HG02571 (cell line): ENCODE measurements around the gene KIF11.
A peak's percentile ranks its signal among the peaks of the same experiment; 100 is the strongest.

ENCODE experiments used
- ATAC-seq: cut with Tn5 transposase; IDR thresholded peaks from one replicate; pipeline ENCODE4 v1.9.1; 2021; ENCODE audit warnings: mild to moderate bottlenecking, moderate library complexity; ENCODE audit not compliant: unreplicated experiment

KIF11 gene

DNA sequence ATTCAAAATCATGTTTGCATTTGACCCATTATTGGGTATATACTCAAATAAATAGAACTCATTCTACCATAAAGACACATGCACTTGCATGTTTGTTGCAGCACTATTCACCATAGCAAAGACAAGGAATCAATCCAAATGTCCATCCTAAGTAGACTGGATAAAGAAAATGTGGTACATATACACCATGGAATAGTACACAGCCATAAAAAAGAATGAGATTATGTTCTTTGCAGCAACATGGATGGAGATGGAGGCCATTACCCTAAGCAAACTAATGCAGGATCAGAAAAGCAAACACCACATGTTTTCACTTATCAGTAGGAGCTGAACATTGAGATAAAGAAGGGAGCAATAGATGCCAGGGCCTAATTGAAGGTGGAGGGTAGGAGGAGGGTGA, 84.8 kb downstream of the KIF11 start:
- no peak for ATAC-seq

DNA sequence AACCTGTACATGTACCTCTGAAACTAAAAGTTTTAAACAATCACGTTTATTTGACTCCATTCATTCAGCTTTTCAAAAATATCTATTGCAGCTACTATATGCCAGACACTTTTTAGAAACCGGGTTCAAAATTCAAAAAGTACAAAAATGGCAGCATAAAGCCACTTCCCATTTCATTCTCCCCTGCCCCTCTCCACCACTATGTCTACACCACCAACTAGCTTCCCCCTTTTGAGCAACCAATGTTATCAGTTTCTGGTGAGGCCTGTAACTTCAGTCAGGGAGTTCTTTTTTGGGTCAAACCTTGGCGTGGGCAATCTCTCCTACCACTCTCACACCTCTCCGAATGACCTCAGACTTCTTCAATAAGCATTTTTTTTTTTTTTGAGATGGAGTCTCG, 85.3 kb downstream of the KIF11 start:
- ATAC-seq = no peak

DNA sequence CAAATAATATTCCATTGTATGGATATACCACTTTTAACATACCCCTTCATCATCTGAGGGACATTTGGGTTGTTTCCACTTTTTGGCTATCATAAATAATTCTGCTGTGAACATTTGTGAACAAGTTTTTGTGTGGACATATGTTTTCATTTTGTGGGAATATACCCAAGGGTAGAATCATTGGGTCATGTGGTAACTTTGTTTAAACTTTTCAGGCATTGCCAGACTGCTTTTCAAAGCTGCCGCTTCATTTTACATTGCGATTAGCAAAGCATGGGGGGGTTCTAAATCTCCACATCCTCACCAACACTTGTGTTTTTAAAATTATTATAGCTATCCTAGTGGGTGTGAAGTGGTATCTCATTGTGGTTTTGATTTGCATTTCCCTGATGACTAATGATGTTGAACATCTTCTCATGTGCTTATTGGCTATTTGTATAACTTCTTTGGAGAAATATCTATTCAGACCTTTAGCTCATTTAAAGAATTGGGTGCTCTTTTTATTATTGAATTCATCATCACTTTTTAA, 88.4 kb downstream of the KIF11 start:
- no peak for ATAC-seq

DNA sequence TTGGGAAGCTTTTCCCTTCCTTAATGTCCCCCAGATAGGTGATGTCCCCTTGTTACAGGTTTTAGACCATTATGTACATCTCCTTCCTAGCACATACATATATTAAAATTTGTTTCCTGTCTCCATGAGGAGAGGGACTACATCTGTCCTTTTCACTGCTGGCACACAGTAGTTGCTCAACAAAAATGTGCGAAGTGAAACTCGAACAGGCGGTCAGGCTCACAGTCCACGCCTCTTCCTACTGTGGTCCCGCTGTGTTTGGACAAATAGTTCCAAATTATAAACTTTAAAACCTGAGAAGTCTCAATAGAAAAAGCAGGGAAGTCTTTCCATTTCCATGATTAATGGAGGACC, 95.6 kb downstream of the KIF11 start:
- no peak for ATAC-seq

DNA sequence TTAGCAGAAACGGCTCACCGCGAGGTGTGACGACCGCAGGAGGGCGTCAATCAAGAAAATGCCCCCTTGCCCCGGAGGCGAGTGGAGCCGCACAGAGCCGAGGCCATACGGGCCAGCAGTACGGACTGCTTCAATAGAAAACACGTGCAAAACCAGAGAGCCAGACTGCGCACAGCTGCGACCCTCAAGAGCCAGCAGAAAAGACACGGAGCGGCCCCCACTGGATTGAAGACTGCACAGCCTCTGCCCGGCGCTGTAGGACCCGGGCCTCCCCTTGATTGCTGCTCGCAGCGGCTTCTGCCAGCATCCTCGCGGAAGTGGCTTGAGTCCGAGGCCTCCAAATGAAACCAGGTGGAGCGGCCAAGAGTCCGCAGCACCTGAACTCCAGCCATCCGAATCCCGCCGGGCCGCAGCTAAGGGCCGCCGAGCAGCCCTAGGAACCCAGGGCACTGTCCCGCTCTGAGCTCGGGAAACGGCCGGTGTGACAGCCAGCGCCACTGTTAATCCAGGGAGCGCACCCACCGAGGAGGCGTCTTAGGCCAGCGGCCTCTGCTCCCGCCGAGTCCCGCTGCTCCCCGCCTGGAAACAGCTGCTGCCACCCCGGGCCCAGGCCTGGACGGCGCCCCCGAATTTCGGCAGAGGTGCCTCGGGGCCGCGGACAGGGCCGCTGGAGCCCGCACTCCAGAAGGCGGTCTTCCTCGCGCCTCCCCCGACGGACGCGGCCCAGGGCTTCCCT, 96.2 kb downstream of the KIF11 start:
- peak; percentile 31 for ATAC-seq

DNA sequence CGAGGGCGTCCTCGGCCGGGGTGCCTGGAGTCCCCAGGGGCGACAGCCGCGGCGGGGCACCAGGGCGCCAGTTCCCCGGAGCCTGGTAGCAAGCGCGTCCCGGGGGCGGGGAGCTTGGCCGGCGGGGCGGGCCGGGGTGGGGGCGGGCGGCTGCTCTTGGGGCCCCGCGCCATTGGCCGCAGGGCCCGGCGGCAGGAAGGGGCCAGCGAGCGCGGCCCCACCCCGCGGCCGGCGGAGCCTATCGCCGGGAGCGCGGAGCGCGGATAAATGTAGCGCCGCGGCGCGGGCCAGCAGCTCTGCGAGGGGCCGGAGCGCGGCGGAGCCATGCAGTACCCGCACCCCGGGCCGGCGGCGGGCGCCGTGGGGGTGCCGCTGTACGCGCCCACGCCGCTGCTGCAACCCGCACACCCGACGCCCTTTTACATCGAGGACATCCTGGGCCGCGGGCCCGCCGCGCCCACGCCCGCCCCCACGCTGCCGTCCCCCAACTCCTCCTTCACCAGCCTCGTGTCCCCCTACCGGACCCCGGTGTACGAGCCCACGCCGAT, 96.8 kb downstream of the KIF11 start, which contains the start of gene HHEX:
Gene HHEX, plus strand, starts transcription at position 293 of the 548 bp plus-strand sequence. Its CDS starts 32 bp downstream, at position 325.
- peak; percentile 62 for ATAC-seq

DNA sequence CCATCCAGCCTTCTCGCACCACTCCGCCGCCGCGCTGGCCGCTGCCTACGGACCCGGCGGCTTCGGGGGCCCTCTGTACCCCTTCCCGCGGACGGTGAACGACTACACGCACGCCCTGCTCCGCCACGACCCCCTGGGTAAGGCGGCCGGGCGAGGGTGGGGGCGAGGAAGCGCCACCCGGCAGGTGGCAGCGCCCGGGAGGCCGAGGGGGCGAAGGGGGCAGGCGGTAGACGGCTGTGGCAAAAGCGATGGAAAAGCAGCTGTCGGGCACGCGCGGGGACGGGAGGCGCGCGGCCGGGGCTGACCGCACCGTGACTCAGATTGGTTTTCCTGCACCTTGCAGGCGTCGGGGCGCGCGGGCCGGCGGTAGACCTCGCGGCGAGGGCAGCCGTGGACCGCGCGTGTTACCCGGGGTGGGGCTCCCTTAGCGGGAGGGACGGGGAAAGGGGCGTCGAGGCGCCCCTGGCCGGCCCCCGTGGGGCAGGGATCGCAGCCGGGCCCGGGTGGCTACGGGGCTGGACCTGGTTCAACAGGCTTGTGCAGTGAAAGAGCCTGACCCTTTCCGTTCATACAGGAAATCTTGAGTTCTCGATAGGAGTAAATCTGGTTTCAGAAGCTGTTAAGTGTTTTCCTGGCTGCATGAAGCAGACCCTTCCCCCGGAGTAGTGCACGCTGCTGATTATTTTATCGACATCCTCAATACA, 97.4 kb downstream of the KIF11 start:
- peak; percentile 24 for ATAC-seq

DNA sequence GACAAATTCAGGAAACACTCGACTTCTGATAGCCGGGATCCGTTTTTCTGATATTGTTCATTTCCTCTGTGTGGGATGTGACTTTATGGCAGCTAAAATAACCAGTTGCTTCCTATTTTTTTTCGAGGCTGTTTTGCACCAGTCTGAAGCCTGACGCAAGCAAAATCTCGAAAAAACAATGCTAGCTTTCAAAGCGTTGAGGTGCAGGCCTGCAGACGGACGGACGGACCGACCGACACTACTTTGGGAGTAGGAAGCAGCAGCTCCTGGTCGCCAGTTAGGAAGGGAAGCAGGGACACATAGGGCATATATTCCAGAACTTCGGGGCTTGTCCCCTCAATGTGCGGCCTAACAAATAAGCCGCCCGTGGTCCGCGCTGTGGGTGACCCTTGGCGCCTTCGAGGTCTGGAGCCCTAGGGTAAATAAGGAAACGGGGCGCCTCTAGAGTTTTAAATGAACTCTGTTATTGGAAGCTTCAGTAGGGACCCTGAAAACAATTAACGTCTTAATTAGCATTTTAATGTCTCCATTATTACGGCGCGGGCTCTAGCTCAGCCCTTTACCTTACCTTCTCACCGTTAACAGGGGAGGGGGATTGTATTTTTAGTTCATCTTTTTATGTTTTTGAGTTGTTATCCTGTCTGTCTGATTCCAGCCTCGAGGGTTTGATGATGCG, 98.1 kb downstream of the KIF11 start:
- ATAC-seq = no peak

DNA sequence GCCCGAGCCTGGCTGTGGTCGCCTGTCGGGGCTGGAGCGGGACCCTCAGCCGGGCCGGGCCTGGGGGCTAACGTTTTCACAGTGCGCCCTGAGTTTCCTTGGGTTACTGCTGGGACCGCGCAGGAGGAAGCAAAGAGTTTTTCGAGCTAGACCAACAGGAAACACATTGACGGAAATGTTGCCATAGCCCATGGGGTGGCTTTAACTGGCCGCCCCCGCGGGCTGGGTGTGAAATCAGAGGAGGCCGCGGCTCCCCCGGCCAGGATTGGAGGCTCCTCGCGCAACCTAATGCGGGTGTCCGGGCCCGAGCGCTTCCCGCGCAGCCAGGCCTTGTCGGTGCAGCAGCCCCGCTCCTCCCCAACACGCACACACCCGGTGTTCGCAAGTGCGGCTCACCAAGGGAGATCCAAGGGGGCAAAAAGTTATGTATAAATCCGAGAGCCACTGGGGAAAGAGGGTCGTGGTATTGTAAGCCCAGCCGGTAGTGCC, 98.7 kb downstream of the KIF11 start:
- ATAC-seq = no peak

DNA sequence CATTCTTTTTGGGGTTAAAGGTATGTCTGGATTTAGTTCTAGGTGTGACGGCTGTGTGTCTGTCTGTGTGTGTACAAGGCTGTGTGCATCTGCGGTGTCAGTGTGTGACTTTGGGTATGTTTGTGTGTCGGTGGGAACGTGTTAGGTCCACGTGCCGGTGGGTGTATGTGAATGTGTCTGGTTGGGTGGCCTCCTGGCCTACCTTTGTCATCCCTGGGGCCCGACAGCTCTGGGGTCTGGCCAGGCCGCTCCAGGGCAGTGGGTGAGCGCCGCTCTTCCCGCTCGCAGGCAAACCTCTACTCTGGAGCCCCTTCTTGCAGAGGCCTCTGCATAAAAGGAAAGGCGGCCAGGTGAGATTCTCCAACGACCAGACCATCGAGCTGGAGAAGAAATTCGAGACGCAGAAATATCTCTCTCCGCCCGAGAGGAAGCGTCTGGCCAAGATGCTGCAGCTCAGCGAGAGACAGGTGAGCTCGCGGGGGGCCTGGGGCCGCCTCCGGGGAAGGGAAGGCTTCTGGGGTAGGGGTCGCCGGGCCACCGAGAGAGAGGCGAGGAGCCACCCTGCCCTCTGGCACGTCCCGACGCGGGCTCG, 99.2 kb downstream of the KIF11 start:
- ATAC-seq = no peak

DNA sequence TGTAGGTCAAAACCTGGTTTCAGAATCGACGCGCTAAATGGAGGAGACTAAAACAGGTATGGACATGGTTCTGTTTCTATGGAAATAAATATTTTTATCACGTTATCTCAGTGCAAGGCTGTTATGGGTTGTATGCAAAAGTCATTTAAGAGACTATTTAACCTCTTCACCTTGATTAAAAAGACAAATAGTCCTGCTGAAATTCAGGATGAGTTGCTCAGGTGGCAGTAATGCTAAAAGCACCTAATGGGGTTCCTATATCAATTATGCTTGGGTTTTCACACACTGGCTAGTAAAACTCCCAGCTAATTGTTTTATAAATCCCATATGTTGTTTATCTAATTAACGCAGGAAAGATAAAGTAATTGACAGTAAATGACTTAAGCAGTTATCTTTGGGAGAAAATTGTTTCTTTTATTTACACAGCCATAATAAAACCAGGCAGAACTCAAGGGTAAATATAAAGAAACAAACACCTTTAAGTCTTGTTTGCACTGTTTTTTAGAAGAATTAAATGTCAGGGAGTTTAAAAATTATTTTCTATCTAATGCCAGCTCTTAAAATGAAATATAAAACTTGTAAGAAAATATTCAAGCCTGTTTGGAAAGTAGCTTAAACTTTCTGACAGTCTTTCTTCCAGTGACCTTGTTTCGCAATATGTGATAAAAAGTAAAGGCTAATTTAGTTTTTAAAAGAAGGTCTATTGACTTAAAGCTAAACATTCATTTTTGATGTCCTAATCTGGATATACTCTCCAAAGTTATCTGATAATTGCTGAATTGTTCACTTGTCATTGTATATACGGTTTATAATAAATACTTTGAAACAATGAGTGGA, 100.0 kb downstream of the KIF11 start:
- no peak for ATAC-seq

DNA sequence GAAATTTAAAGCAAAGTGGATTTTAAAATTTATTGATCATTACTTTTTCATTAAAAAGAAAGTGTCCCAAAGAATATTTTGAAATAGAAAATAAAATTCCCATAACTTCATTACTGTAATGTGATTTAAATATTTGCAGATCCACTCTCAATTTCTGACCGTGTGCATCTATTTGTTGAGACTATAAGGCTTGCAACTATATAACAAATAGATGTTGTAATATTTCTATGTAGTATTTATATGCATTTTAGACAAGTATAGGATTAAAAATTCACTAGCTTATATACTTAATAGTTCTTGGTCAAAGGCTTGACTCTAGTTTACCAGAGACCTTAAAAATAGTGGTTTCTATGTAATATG, 100.6 kb downstream of the KIF11 start:
- ATAC-seq = no peak

DNA sequence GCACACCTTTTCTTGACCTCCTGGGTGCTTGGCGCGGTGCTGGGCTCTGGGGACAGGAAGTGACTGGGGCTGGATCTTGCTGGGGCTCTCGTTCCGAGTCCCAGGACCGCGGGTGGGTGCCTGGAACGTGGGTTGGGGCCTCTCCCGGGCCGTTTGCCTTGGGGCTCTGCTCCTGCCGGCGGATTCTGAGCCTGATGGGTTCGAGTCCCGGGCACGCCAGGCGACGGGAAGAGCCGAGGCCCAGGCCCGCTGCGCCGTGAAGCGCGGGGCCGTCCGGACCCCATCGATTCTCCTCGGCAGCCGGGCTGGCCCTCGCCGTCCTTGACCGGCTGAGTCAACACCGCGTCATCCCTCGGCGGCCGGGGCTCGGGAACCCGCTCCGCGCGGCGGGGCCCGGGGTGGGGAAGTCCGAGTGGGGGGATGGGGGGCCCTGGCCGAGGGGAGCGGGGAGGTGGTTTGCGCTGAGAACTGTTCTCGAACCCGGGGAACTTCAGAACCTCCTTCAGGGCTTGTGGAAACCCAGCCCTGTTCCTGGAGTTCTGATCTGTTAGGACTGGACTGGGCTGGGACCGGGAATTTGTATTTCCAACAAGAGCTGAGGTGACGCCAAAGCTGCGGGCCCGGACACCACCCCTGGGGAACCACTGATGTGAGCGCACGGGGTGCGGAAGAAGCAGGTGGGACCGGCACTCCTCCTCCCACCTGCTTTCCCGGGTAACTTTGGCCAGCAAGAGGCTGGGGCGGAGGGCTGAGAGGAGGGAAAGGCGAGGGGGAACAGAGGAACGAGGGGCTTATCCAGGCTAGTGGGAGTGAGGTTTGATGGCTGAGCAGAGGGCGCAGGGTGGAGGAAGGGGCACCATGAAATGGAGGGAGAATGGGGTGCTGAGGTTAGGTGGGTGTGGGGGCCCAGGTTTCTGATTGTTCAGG, 103.0 kb downstream of the KIF11 start:
- ATAC-seq = no peak

DNA sequence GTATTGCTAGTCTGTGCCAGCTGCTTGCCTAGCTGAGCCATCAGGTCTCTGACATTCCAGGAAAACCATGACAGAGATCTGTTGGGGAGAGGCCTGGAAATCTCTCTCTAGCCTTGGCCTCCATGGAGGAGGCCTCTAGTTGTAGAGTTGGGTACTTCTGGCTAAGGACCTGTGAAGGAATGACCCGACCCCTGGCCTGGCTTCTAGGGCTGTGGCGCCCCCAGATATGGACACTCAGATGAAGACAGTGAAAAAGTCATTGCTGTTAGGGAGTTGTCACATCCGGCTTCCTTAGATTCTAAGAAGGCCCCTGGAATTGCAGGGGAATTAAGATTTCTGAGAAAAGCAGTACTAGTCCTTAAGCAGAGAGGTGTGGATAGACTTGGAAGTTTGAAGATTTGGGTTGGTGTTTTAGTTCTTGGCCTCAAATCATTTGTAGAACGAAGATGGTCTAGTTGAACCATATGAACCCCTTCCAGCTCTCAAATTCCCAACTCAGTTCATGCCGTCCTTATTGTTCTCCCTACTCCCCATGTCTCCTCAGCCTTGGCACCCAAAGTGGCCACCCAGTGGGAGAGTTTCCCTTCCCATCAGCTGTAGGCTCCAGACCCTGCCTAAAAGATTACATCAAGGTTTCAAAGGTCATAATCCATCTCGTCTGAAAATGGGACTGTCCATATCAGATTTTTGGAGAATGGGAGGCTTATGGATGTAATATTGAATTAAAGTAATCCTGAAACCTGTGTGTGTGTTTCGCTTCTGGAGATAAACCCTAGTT, 103.9 kb downstream of the KIF11 start:
- no peak for ATAC-seq

DNA sequence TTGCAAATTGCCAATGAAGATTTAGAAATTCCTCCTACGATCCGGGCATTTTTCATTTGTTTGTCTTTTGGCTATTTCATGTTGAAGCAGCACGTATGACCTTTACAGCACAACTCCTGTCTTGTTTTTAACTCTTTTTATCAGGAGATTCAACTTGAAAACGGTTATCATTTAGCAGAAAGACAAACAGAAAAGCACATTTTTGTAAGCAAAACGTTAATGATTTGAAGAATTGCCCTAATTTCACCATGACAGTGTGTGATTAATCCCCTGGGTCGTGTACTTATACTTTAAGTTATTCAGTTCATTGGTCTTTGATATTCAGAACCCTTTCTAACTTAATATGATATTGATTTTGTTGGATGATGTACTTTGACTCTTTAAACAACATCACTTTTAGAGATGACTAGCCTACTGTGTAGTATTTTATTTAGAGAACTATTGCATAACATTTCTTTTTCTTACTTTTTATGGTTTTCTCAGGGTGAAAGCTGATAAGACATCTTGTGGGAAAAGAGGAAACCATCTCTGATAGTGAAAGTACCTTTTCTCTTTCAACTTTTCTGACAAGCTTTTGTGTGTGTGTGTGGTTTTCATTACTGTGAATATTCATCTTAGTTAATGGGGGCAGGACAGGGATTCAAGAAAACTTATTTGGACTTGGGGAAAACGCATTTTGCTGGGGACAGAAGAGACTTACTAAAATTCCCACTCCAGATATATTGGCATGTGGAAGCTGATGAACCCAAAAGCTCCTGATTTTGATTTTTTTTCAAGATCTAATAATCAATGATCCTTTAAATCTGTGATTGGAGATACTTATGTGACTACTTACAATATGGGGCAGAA, 105.0 kb downstream of the KIF11 start:
- ATAC-seq = no peak

DNA sequence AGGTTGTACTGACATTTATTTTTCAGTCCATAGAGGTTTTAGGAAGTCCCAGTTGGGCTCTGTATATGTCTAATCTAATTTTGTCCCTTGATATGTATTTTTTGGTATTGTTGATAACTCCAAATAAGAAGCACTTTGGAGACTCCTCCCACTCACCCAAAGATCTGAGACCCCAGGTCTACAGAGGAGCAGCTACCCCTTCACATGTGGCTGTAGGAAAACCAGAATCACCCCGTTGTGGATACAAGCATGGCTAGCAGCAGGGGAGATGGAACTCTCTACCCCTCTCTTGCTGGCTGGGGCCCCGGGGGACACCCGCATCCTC, 106.2 kb downstream of the KIF11 start:
- no peak for ATAC-seq
